ENCODE measurements around the gene RAB36.
A peak's percentile ranks its signal among the peaks of the same experiment; 100 is the strongest.

Gene RAB36

GRCh38 chr22:23212061-23213021 is 67.1 kb downstream of the RAB36 start:
- DNase-seq: peak; percentile 46

- no peak for DNase-seq
These were observed 67.8 kb downstream of the RAB36 start for GRCh38 chr22:23213022-23213555.

DNA sequence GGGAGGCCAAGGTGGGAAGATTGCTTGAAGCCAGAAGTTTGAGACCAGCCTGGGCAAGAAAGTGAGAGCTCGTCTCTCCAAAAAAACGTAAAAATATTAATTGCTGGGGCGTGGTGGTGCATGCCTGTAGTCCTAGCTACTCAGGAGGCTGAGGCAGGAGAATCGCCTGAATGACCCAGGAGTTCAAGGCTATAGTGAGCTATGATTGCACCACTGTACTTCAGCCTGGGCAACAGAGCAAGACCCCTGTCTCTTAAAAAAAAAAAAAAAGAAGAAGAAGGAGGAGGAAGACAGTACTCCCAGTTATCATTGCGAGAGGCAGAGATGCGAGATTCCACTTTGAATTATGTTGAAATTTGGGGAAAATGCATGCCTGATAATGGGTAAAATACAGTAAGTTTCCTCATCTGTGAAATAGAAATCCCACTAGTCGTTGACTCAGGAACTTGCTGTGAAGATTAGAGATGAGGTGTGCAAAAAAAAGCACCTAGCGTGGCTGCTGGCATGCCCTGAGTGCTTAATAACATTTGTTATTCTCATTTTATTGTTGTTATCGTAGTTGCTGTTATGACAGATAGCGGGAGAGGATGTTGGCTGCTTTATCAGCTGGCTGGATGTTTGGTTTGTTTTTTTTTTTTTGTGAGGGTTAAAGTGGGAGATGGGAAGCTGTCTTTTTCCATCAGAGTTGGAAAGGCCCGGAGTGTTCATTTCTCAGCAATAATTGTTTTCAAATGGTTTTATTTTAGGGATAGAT is 68.5 kb downstream of the RAB36 start:
- DNase-seq: no peak

Measured in NCI-H2081 treated with DMSO at 0.1 percent for 48 hours (cell line).